ENCODE data around the gene WDR33.
"Not testable (repeated sequence)": the region's sequence is repeated elsewhere in the genome, so short reads cannot be mapped to it uniquely, and the experiment has no call there.

- TF ChIP-seq CTCF (IDR thresholded peaks at IDR 0.05; ENCODE audit: low read length); EZH2phosphoT487 (IDR thresholded peaks at IDR 0.05; ENCODE audit: low read length); EZH2 (optimal IDR thresholded peaks at IDR 0.05; ENCODE audit: low read depth, low read length): not testable (repeated sequence)
Measured at GRCh38 chr2:127794901-127795300, 16.1 kb downstream of the WDR33 start.
